H1 (cell line): ENCODE results near the gene TMEM45A. TPM values are rescaled to one million over a fixed set of nuclear protein-coding genes. Genes with fewer than 3 reads are reported as not detected.

Experiments
- CTCF ChIA-PET: fragments of 300-600 bp; sonication (Branson Sonifier 250); formaldehyde crosslinking; loops from one replicate; lab custom pipeline; 2021; ENCODE audit not compliant: partially characterized antibody; lab: Charles Lee
- POLR2A ChIA-PET: fragments of 300-600 bp; sonication (Branson Sonifier 250); formaldehyde crosslinking; loops from one replicate; lab custom pipeline; 2021; ENCODE audit warnings: inconsistent platforms; ENCODE audit not compliant: partially characterized antibody; lab: Charles Lee
- DNase-seq, 2 experiments: peaks; one replicate each; pipeline versions ENCODE4 v3.0.0 to v3.0.0-alpha.2; 2010 to 2022; ENCODE audit warnings: low spot score in 2 of 2, low read depth in 1 of 2, mixed read lengths in 1 of 2
- FAIRE-seq: peaks from 2 replicates; lab custom pipeline; 2011; peaks lifted over from hg19 to GRCh38; lab: Jason Lieb, UNC
- H2AFZ ChIP-seq: 2 replicates; pipeline ENCODE4 v1.8.1; 2012; ENCODE audit warnings: low read length, inconsistent platforms
- H2AK5ac ChIP-seq: 2 replicates; pipeline ENCODE4 v1.6.1; 2013; ENCODE audit warnings: low read depth, low read length
- H2BK120ac ChIP-seq: replicated peaks from 2 replicates; pipeline ENCODE3; 2013; ENCODE audit warnings: low read depth, low read length, inconsistent platforms
- H2BK12ac ChIP-seq: 2 replicates; pipeline ENCODE4 v1.6.1; 2013; ENCODE audit warnings: low read depth, low read length
- H2BK15ac ChIP-seq: 2 replicates; pipeline ENCODE4 v1.6.1; 2013; ENCODE audit warnings: low read length
- H2BK20ac ChIP-seq: 2 replicates; pipeline ENCODE4 v1.6.1; 2013; ENCODE audit warnings: low read length
- H2BK5ac ChIP-seq: 2 replicates; pipeline ENCODE4 v1.6.1; 2013; ENCODE audit warnings: low read depth, low read length
- H3K14ac ChIP-seq: 2 replicates; pipeline ENCODE4 v1.6.1; 2013; ENCODE audit warnings: inconsistent platforms; ENCODE audit not compliant: insufficient read length
- H3K18ac ChIP-seq: 2 replicates; pipeline ENCODE4 v1.6.1; 2013; ENCODE audit warnings: low read length; ENCODE audit errors: extremely low read depth
- H3K23ac ChIP-seq: 2 replicates; pipeline ENCODE4 v1.6.1; 2013; ENCODE audit warnings: inconsistent platforms; ENCODE audit not compliant: insufficient read length
- H3K23me2 ChIP-seq: 2 replicates; pipeline ENCODE4 v1.6.1; 2013; ENCODE audit warnings: low read depth, low read length
- H3K27ac ChIP-seq: 2 replicates; pipeline ENCODE4 v1.6.1; 2011; ENCODE audit warnings: low read depth, low read length, inconsistent platforms
- H3K27me3 ChIP-seq, 4 experiments: replicated peaks in 1 of 4; 1 replicate in 1 of 4; 2 replicates in 3 of 4; pipeline versions ENCODE4 v1.6.1 to v1.8.1; 2011 to 2013; ENCODE audit warnings: low read length in 3 of 4, mild to moderate bottlenecking in 3 of 4, inconsistent platforms in 2 of 4, mixed read lengths in 2 of 4, moderate library complexity in 1 of 4; ENCODE audit not compliant: control insufficient read depth in 3 of 4, insufficient read depth in 3 of 4; ENCODE audit errors: extremely low read depth in 1 of 4
- H3K36me3 ChIP-seq, 4 experiments: 2 replicates each; pipeline versions ENCODE4 v1.6.1 to v1.8.1; 2011 to 2013; ENCODE audit warnings: mild to moderate bottlenecking in 4 of 4, low read length in 3 of 4, moderate library complexity in 2 of 4, control low read depth in 1 of 4, inconsistent platforms in 1 of 4; ENCODE audit not compliant: insufficient read depth in 4 of 4, control insufficient read depth in 2 of 4
- H3K4ac ChIP-seq: replicated peaks from 2 replicates; pipeline ENCODE3; 2013; ENCODE audit warnings: low read length, low read depth, mixed read lengths, inconsistent platforms; ENCODE audit not compliant: insufficient read length
- H3K4me1 ChIP-seq, 4 experiments: replicated peaks in 1 of 4; 1 replicate in 1 of 4; 2 replicates in 3 of 4; pipeline versions ENCODE4 v1.6.1 to v1.8.1; 2011 to 2013; ENCODE audit warnings: low read length in 3 of 4, inconsistent platforms in 2 of 4, mixed read lengths in 1 of 4; ENCODE audit not compliant: insufficient read depth in 4 of 4, control insufficient read depth in 3 of 4
- H3K4me2 ChIP-seq, 2 experiments: 2 replicates each; pipeline versions ENCODE4 v1.6.1 to v1.8.1; 2011 to 2013; ENCODE audit warnings: low read depth in 2 of 2, low read length in 2 of 2, control low read depth in 1 of 2, inconsistent platforms in 1 of 2, mild to moderate bottlenecking in 1 of 2; ENCODE audit not compliant: insufficient read depth in 1 of 2
- H3K4me3 ChIP-seq, 4 experiments: fragments of 200-600, 300-600 bp in 1 of 4; sonication (generic), shearing (Covaris generic), sonication (Bioruptor Twin) in 1 of 4; 2 replicates each; pipeline versions ENCODE4 v1.5.1 to v1.8.1; 2011 to 2016; ENCODE audit warnings: low read length in 4 of 4, low read depth in 3 of 4, control low read depth in 2 of 4, inconsistent platforms in 2 of 4, mild to moderate bottlenecking in 2 of 4, mixed read lengths in 1 of 4, moderate library complexity in 1 of 4; ENCODE audit not compliant: insufficient read depth in 2 of 4; ENCODE audit errors: extremely low read depth in 1 of 4
- H3K56ac ChIP-seq: replicated peaks from 2 replicates; pipeline ENCODE3; 2013; ENCODE audit warnings: low read depth, mild to moderate bottlenecking, mixed read lengths, low read length, inconsistent platforms; ENCODE audit not compliant: insufficient read length
- H3K79me1 ChIP-seq: 2 replicates; pipeline ENCODE4 v1.6.1; 2013; ENCODE audit warnings: low read depth, low read length, control low read depth
- H3K79me2 ChIP-seq, 2 experiments: 2 replicates each; pipeline versions ENCODE4 v1.6.1 to v1.8.1; 2012 to 2013; ENCODE audit warnings: low read length in 2 of 2, mild to moderate bottlenecking in 2 of 2, inconsistent platforms in 1 of 2; ENCODE audit not compliant: insufficient read depth in 2 of 2, control insufficient read depth in 1 of 2
- H3K9ac ChIP-seq, 4 experiments: replicated peaks in 1 of 4; 1 replicate in 1 of 4; 2 replicates in 3 of 4; pipeline versions ENCODE4 v1.6.1 to v1.8.1; 2011 to 2013; ENCODE audit warnings: low read depth in 3 of 4, low read length in 3 of 4, control low read depth in 2 of 4, mild to moderate bottlenecking in 2 of 4, moderate library complexity in 2 of 4, inconsistent platforms in 1 of 4; ENCODE audit errors: extremely low read depth in 1 of 4
- H3K9me3 ChIP-seq, 2 experiments: 2 replicates each; pipeline versions ENCODE4 v1.6.1 to v1.8.1; 2012 to 2013; ENCODE audit warnings: mild to moderate bottlenecking in 2 of 2, moderate library complexity in 2 of 2, control low read depth in 1 of 2, inconsistent platforms in 1 of 2, low read depth in 1 of 2, low read length in 1 of 2, mixed read lengths in 1 of 2; ENCODE audit not compliant: insufficient read depth in 2 of 2
- H4K20me1 ChIP-seq, 2 experiments: replicated peaks in 1 of 2; 2 replicates each; pipeline versions ENCODE3 to v1.8.1; 2011 to 2013; ENCODE audit warnings: inconsistent platforms in 2 of 2, low read length in 2 of 2, mild to moderate bottlenecking in 1 of 2; ENCODE audit not compliant: insufficient read depth in 2 of 2, control insufficient read depth in 1 of 2
- H4K5ac ChIP-seq: 2 replicates; pipeline ENCODE4 v1.6.1; 2013; ENCODE audit warnings: low read length, low read depth, mixed read lengths, inconsistent platforms; ENCODE audit not compliant: insufficient read length
- H4K8ac ChIP-seq: 2 replicates; pipeline ENCODE4 v1.8.0; 2013; ENCODE audit warnings: mild to moderate bottlenecking, moderate library complexity, low read length, inconsistent platforms; ENCODE audit not compliant: insufficient read depth; ENCODE audit errors: extremely low read depth
- H4K91ac ChIP-seq: replicated peaks from 2 replicates; pipeline ENCODE3; 2013; ENCODE audit warnings: low read length, mixed read lengths, inconsistent platforms; ENCODE audit not compliant: insufficient read length
- ATF2 ChIP-seq: IDR thresholded peaks from 2 replicates; pipeline ENCODE4 v1.6.1; 2012; ENCODE audit warnings: low read length, inconsistent platforms
- EP300 ChIP-seq, 2 experiments: IDR thresholded peaks; 1 replicate in 1 of 2; 2 replicates in 1 of 2; pipeline ENCODE4 v1.6.1; 2011 to 2012; ENCODE audit warnings: low read depth in 2 of 2, low read length in 2 of 2, mild to moderate bottlenecking in 2 of 2, borderline replicate concordance in 1 of 2, inconsistent platforms in 1 of 2, moderate library complexity in 1 of 2
- FOSL1 ChIP-seq: IDR thresholded peaks from 2 replicates; pipeline ENCODE4 v1.6.1; 2011; ENCODE audit warnings: mild to moderate bottlenecking, low read depth, low read length, moderate library complexity; ENCODE audit not compliant: insufficient read depth
- KDM4A ChIP-seq: IDR thresholded peaks from one replicate; pipeline ENCODE4 v1.7.1; 2012; ENCODE audit warnings: low read depth, mild to moderate bottlenecking, moderate library complexity, low read length, inconsistent platforms; ENCODE audit not compliant: severe bottlenecking
- NANOG ChIP-seq: IDR thresholded peaks from 2 replicates; pipeline ENCODE4 v1.6.1; 2011; ENCODE audit warnings: low read length, low read depth, mild to moderate bottlenecking, inconsistent platforms; ENCODE audit not compliant: insufficient read depth, poor library complexity, severe bottlenecking
- POLR2AphosphoS5 ChIP-seq: IDR thresholded peaks from 2 replicates; pipeline ENCODE4 v1.6.1; 2011; ENCODE audit warnings: low read depth, low read length
- RNF2 ChIP-seq: fragments of 200-900, 300-1000 bp; sonication (generic); IDR thresholded peaks from 2 replicates; pipeline ENCODE4 v1.7.1; 2016; ENCODE audit warnings: borderline replicate concordance, low read depth, mild to moderate bottlenecking, antibody characterized with exemption, low read length; ENCODE audit not compliant: poor library complexity, severe bottlenecking; ENCODE audit errors: missing control alignments
- SIN3A ChIP-seq, 2 experiments: IDR thresholded peaks in 1 of 2; conservative IDR thresholded peaks in 1 of 2; 2 replicates each; pipeline ENCODE4 v1.6.1; 2011 to 2012; ENCODE audit warnings: low read length in 2 of 2, improper control_type of control experiment in 1 of 2, low read depth in 1 of 2, mild to moderate bottlenecking in 1 of 2
- SIX5 ChIP-seq: IDR thresholded peaks from 2 replicates; pipeline ENCODE4 v1.6.1; 2011; ENCODE audit warnings: mild to moderate bottlenecking, low read depth, low read length
- TAF1 ChIP-seq: IDR thresholded peaks from 2 replicates; pipeline ENCODE4 v1.6.1; 2011; ENCODE audit warnings: mild to moderate bottlenecking, low read depth, low read length
- WGBS, 2 experiments: shearing (Covaris generic) in 1 of 2; methylation state at CpG; one replicate each; pipeline versions ENCODE4 v1.1.6 to v1.1.7; 2013 to 2015; ENCODE audit warnings: low lambda C conversion rate in 2 of 2, mixed read lengths in 2 of 2, inconsistent platforms in 1 of 2, low coverage in 1 of 2, missing lambda C conversion rate in 1 of 2; ENCODE audit not compliant: insufficient replicate concordance in 2 of 2, insufficient coverage in 1 of 2, insufficient read length in 1 of 2; ENCODE audit errors: extremely low coverage in 1 of 2, missing lambda C conversion rate in 1 of 2; 5-methylcytosine and 5-hydroxymethylcytosine counted together
- polyA plus RNA-seq, 7 experiments: library from polyadenylated mRNA; depleted of rRNA in 3 of 7; stranded (reverse) in 5 of 7; unstranded in 2 of 7; fragments of >200 nt in 5 of 7; fragments of 200-250 nt in 2 of 7; gene quantifications; 1 replicate in 5 of 7; 2 replicates in 1 of 7; 4 replicates in 1 of 7; pipeline versions ENCODE4 v1.2.1 to v1.2.3, GENCODE V29; 2011 to 2013; ENCODE audit warnings: missing spikeins in 2 of 7, mixed read lengths in 2 of 7
- total RNA-seq: library from RNA; stranded (reverse); fragmentation: NEBNext Ultra II Directional; extraction: Animal tissue kit (Norgen Biotek cat#: 25700); gene quantifications from 2 replicates; pipeline ENCODE4 v1.2.1, GENCODE V29; 2021

Gene TMEM45A
- total and polyA plus RNA-seq, 2 of the 8 experiments (the other 6 are each of a cell fraction or from before 2014, with no cell fraction given) = 12.9 to 14.2 TPM

GRCh38 chr3:100463646-100464155 is 28.7 kb upstream of the TMEM45A start:
- no peaks in the 10 kb centered on the region for H3K79me1 ChIP-seq
- H3K9me3 ChIP-seq = peaks cover 13 to 18% of the 10 kb centered on the region in 2 experiments; a peak in 3 of 4 replicates
- no peak overlapping the region for H3K56ac ChIP-seq
- no peaks in the 10 kb centered on the region for H3K23me2 ChIP-seq
- DNase-seq (no peak), FAIRE-seq (no peak)
- H3K4me2 ChIP-seq = no peak overlapping the region
- no peak overlapping the region for H2BK120ac ChIP-seq
- no peak overlapping the region for H3K9ac ChIP-seq
- H3K79me2 ChIP-seq = no peaks in the 10 kb centered on the region
- H2BK20ac ChIP-seq = no peak overlapping the region
- no peaks in the 10 kb centered on the region for H3K4me1 ChIP-seq
- H4K8ac ChIP-seq = no peak overlapping the region
- WGBS, 2 experiments = 86% methylated on average over 3 of the region's 3 CpGs; no CpG with 5 or more reads in 1 of the 2 experiments
- no peak overlapping the region for H3K27ac ChIP-seq
- POLR2A ChIA-PET = no interaction called here
- CTCF ChIA-PET = interaction anchor here (0.6 to 15.5 kb wide), 34 partner anchors 12 to 1964 kb away, joined by 3 to 229 read pairs (median 4); partner anchors contain the start of gene TFG
- peaks cover 0 to 3% (median 0%) of the 10 kb centered on the region in 4 experiments; a peak in 1 of 8 replicates for H3K36me3 ChIP-seq
- H2BK12ac ChIP-seq = no peak overlapping the region
- H3K18ac ChIP-seq = no peak overlapping the region
- H3K23ac ChIP-seq = no peak overlapping the region
- H2BK5ac ChIP-seq = no peak overlapping the region
- no peak overlapping the region for H2BK15ac ChIP-seq
- no peak overlapping the region for H3K4ac ChIP-seq
- H4K20me1 ChIP-seq = no peaks in the 10 kb centered on the region
- H3K4me3 ChIP-seq = no peak overlapping the region
- H4K91ac ChIP-seq = no peak overlapping the region
- H3K14ac ChIP-seq = no peak overlapping the region
- no peak overlapping the region for H2AK5ac ChIP-seq
- H4K5ac ChIP-seq = no peak overlapping the region
- H3K27me3 ChIP-seq = no peaks in the 10 kb centered on the region; a peak in 1 of 7 replicates
- no peak overlapping the region for H2AFZ ChIP-seq
- TF ChIP-seq SIN3A (conservative IDR thresholded peaks at IDR 0.05 in 1 of 2, IDR thresholded peaks at IDR 0.05 in 1 of 2; ENCODE audit: low read depth in 1 of 2, low read length in 2 of 2) = no peak
- TF ChIP-seq SIX5 = no peak
- TF ChIP-seq EP300 (IDR thresholded peaks at IDR 0.05; ENCODE audit: borderline replicate concordance in 1 of 2, low read depth in 2 of 2, low read length in 2 of 2) = no peak
- TF ChIP-seq POLR2AphosphoS5 = no peak
- TF ChIP-seq FOSL1 = no peak
- TF ChIP-seq KDM4A = no peak
- TF ChIP-seq NANOG = no peak
- TF ChIP-seq RNF2 = no peak
- TF ChIP-seq ATF2 = no peak
- no peak for TF ChIP-seq TAF1
